T follicular helper cell (primary cell): ENCODE measurements around the gene TAOK1.
A peak's percentile ranks its signal among the peaks of the same experiment; 100 is the strongest.

Source experiments
- DNase-seq: peaks from one replicate; pipeline ENCODE4 v3.0.0-alpha.2; 2020; ENCODE audit warnings: low read depth

The TAOK1 gene

GRCh38 chr17:29571486-29571882, 181.3 kb downstream of the TAOK1 start:
- DNase-seq, result no peak

DNA sequence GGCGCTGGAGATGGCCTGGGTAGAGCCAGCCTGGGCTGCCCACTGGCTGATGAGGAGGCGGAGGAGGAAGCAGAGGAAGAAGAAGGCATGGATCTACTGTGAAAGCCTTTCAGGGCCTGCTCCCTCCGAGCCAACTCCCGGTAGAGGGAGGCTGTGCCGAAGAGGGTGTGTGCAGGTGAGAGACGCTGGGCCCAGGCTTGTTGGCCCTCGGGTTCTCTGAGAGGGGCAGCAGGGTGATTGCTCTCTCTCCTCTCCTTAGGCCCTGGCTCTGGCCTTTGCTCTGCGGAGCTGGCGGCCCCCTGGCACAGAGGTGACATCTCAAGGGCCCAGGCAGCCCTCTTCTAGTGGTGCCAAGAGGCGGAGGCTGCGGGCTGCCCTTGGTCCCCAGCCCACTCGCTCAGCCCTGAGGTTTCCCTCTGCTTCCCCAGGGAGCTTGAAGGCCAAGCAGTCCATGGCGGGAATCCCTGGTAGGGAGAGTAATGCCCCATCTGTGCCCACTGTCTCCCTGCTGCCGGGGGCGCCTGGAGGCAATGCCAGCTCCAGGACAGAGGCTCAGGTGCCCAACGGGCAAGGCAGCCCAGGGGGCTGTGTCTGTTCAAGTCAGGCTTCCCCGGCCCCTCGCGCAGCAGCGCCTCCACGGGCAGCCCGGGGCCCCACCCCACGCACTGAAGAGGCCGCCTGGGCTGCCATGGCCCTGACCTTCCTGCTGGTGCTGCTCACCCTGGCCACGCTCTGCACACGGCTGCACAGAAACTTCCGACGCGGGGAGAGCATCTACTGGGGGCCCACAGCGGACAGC, 181.9 kb downstream of the TAOK1 start:
- DNase-seq, result no peak

GRCh38 chr17:29572691-29573557, 182.8 kb downstream of the TAOK1 start:
- DNase-seq, result peak; percentile 15

DNA sequence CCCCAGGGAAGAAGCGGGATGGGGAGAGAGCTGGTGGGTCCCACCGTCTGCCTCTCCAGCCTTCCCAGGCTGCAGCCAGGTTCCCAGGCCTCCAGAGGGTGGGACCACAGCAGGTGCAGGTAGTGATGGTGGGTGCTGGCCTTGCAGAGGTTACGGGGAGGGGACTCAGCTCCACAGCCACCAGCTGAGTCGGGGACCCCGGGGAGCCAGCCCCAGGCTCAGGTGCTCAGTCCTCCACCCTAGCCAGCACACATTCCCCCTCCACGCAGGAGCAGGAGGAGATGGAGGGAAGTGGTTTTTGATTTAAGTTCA, 183.4 kb downstream of the TAOK1 start:
- DNase-seq, result no peak

DNA sequence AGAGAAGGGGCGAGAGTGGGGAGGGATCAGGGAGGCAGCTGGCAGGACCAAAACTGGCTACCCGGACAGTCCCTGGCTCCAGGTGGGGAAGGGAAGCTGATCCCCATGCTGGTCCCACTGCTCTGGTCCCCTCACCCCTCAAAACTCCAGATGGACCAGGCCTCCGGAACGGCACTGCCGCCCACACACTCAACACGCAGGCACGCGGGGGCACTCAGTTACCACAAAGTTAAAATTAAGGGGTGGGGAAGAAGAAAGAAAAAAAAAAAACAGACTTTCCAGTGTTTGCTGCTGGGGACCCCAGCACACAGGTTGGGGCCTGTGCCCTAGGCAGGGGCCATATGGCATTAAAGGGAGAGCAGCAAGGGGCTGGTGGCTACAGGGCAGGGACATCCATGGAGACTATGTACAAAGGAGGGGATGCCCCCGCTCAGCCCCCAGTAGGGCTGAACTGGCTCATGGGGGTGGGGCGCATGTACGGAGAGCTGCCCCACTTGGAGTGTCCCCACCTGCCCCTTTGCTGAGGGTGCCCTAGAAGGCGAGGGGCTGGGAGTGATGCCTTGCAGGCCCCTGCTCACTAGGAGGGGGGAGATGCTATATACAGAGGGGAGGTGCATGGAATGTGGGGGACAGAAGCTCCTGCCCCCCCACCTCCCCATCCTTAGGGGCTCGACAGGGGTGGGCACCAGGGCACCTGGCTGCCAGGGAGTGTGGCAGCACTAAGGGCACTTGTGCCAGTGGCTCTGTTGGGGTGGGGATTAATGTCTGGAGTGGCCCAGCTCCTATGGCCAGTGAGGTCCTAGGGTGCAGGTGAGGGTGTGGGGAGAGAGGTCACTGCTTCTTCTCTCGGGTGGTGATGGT, 183.9 kb downstream of the TAOK1 start:
- DNase-seq, result no peak

- no peak for DNase-seq
These were observed 184.8 kb downstream of the TAOK1 start for GRCh38 chr17:29574732-29575510.

DNA sequence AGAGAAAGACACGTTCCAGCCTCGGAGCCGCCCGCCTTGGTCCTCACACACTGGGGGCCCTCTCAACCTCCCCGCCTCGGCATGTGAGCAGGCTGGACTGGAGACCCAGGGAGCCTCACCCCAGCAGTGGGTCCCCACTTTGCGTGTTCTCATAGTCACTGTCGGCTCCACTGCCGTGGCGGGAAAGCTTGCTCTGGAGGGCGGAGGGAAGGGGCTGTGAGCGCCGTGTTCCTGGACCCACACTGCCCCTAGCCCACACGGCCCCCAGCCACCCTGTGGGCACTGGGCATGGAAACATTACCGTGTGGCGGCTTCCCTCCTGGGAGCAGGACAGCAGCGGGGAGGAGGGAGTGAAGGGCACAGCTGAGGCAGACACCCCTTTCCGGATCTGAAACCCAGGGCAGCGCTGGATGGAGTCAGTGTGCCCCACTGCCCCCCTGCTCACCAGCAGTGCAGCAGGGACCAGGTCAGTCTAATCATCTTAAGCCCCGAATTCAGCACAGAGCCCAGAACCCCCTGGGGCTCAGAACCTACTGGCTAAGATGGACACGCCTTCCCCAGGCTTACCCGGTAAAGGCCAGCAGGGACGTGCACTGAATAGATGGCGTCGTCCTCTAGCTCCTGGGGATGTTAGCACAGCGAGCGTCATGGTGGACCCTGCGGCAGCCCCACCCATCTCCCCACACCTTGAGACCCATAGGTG, 185.5 kb downstream of the TAOK1 start:
- DNase-seq, result no peak

- DNase-seq, result no peak
These were observed 186.2 kb downstream of the TAOK1 start for GRCh38 chr17:29576214-29577000.

DNA sequence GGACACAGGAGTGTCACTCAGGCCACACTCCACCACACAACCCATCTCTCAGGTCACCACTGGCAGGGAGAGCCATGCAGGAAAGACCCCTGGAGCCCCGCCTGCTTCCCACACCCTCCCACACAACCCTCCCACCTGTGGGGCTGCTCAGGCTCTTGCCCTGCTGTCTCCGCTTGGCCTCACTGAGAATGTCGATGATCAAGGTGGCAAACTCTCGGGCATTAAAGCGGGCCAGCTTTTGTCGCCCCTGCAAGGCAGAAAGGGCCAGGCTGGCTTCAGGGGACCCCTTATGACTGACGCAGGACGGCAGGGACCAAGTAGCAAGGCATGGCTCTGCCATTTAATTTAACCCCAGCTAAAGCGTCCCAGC, 186.8 kb downstream of the TAOK1 start:
- no peak for DNase-seq

- DNase-seq, result no peak
These were observed 187.4 kb downstream of the TAOK1 start for GRCh38 chr17:29577385-29578211.

DNA sequence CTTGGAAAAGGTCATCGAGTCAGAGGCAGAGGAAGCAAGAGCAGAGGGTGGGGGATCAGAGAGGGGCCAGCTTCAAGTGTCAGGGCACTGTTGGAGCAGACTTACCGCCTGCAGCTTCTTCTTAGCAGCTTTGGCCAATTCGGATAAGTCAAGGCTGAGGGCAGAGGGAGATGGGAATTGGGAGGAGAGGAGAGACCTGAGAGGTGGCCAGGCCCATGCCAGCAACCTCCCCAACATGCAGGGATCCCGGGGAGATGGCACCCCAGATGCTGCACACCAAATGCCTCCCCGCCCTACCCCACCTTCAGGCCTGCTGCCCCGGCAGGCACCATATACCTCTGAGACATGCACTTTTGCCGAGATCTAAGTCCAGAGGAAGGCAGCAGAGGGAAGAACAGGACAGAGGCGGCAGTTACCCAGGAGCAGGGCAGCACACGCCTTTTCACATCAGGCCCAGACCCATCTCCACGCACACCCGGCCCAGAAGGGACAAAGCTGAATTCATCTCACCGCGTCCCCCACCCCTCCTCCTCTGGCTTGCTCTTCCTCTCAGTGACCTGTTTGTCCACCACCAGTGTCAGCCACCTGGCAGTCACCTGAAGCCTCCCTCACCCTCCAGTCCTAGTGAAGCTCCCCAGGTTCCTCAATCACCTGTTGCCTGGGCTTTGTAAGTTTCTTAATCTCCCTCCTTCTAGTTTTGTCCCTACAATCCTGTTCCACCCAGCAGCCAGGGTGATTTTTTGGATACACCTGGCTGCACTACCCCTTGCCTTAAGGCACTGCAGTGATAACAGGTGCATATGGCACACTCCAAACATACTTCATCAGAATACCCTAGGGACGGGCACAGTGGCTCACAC, 188.7 kb downstream of the TAOK1 start:
- DNase-seq, result no peak

DNA sequence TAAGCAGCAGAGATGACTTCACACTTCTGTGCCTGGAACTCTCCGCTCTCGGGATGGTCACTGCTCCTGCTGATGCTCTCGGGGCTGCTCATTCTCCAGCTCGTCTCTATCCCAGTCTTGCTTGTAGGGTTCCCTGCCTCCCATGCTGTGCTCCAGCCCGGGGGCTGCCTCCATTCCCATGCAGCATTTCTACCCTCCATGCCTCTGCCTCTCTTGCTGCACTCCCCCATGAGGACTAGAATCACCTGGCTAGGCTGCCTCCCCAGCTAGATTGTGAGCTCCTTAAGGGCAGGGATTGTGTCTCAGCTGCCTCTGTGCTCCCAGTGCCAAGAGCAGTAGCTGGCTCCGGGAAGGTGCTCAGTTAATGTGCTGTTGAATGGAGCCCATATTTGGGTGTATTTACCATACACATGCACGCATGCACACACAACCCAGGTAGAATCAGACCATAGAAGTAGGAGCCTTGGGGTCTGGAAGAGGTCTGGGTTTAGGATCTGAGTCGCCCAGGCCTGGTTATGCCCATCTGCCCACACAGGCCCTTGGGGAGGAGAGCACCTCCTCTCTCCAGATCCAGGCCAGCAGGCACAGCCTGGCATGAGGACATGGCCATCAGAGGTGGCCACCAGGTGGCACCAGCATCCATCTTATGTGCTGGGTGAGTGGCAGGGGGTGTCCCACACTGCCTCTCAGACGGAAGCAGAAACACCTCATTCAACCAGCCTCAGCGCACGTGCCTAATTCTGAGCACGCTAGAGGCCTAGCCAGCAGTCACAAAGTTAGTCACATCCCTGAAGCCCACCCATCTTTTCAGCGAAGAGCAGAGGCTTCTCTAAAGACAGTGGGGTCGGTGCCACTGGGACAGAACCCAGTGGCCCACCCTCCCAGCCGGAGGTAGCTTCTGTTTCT, 190.0 kb downstream of the TAOK1 start:
- peak; percentile 88 for DNase-seq

DNA sequence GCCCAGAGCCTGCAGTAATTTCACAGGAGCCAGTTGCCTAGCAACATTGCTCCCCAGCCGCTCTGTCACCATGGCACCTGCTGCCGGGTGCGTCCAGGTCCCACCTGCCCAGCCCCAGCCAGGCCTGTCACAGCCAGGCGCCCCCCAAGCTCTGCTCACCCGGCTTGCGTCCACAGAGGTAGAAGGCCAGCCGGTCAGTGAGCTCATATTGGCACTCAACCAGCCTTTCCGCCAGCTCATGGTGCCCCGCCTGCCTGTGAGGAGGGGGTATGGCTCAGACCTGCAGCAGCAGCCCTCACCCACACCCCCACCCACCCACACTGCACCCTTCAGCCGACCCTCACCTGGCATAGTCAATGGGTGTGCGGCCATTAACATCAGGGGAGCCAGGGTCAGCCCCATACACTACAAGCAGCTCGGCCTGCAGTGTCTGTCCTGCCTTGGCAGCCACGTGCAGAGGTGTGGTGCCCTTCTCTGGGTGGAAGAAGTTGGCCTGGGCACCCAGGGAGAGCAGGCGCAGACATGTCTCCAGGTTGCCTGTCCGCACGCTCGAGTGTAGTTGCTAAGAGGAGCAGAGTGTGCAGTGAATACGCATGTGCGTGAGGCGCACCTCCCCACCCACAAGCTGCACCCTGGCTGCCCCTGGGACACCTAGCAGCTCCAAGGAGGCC, 191.6 kb downstream of the TAOK1 start:
- no peak for DNase-seq

DNA sequence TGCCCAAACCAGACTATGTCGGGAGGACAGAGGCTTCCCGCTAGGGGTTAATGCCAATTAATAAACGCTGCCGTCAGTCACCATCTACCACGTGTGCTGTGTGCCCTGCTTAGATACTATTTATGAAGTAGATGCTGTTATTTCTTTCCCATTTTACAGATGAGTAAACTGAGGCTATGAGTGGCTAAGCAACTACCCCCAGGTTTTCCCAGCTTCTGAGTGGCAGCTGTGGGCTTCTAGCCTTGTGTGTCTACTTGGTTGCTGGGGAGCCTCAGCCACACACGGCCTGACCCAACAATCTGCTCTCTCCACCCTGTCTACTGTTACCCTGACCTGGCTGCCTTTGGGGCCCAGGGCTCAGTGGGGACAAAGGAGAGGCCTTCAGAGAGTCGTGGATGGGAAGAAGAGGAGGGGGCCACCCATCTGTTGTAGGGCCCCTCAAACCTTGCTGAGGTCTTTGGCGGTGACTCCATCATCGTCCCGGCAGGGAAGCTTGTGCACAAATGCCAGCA, 192.1 kb downstream of the TAOK1 start:
- DNase-seq, result no peak

DNA sequence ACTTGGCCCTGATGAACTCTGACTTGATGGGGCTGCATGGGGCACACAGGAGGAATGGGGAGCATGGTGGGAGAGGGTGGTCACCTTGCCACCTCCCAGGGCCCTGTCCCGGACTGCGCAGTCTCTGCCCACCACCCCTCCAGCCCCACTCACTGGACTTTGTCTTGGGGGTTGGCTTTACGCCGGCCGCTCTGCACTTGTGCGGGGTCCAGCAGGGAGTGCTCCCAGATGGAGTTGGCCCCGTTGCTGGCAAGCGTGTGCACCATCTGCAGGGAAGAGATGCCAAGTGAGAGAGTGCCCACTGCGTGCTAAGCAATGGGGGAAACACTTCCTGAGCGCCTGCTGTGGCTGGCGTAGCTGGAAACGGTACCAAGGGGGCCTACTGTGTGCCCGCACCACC, 192.6 kb downstream of the TAOK1 start:
- DNase-seq, result no peak
